ENCODE results near the gene AMDHD2.

GRCh38 chr16:2531696-2532493, 11.7 kb downstream of the AMDHD2 start:
- TF ChIP-seq CTCF (conservative IDR thresholded peaks at IDR 0.05 in 1 of 2, IDR thresholded peaks at IDR 0.05 in 1 of 2; ENCODE audit: extremely low read depth in 1 of 2, insufficient read depth in 1 of 2, low read depth in 1 of 2, low read length in 2 of 2) (no peak), EZH2 (IDR thresholded peaks at IDR 0.05; ENCODE audit: borderline replicate concordance, low read length) (no peak)

All from mammary epithelial cell (primary cell).